IMR-90 (cell line): ENCODE results near the gene TSC2. TPM values are rescaled to one million over a fixed set of nuclear protein-coding genes. Genes with fewer than 3 reads are reported as not detected.
A peak's percentile ranks its signal among the peaks of the same experiment; 100 is the strongest.

Experiments
- ATAC-seq: fragments of 200-7000 bp; cut with Tn5 transposase; 2 replicates; pipeline ENCODE4 v1.9.1; 2020; ENCODE audit warnings: low read depth, mild to moderate bottlenecking, moderate library complexity
- BruUV-seq: library from RNA; stranded (reverse); fragments of 400-500 nt; replicated peaks from 2 replicates; lab custom pipeline; 2021; lab: Mats Ljungman, UMichigan
- CTCF ChIA-PET: fragments of 300-600 bp; formaldehyde crosslinking; extraction: SDS; loops from one replicate; lab custom pipeline; 2021; ENCODE audit warnings: antibody characterized with exemption; lab: Yijun Ruan, JAX
- POLR2A ChIA-PET: fragments of 300-600 bp; sonication (Branson Sonifier 250); formaldehyde crosslinking; loops from one replicate; lab custom pipeline; 2022; ENCODE audit warnings: antibody characterized with exemption; ENCODE audit not compliant: unreplicated experiment; lab: Charles Lee
- DNase-seq: peaks from one replicate; pipeline ENCODE4 v3.0.0; 2013
- H2AFZ ChIP-seq: replicated peaks from 2 replicates; pipeline ENCODE3; 2013; ENCODE audit warnings: low read length, mild to moderate bottlenecking; ENCODE audit not compliant: poor library complexity
- H2AK5ac ChIP-seq: 2 replicates; pipeline ENCODE4 v1.6.1; 2013; ENCODE audit warnings: low read depth, low read length, inconsistent platforms
- H2AK9ac ChIP-seq: replicated peaks from 2 replicates; pipeline ENCODE3; 2013; ENCODE audit warnings: mild to moderate bottlenecking, low read depth, low read length, moderate library complexity; ENCODE audit not compliant: poor library complexity
- H2BK120ac ChIP-seq: 2 replicates; pipeline ENCODE4 v1.6.1; 2013; ENCODE audit warnings: low read depth, low read length, inconsistent platforms
- H2BK15ac ChIP-seq: 3 replicates; pipeline ENCODE4 v1.6.1; 2013; ENCODE audit warnings: low read depth, low read length, inconsistent platforms
- H2BK20ac ChIP-seq: 2 replicates; pipeline ENCODE4 v1.6.1; 2013; ENCODE audit warnings: low read depth, mild to moderate bottlenecking, inconsistent platforms, low read length, moderate library complexity
- H2BK5ac ChIP-seq: 2 replicates; pipeline ENCODE4 v1.6.1; 2013; ENCODE audit warnings: mild to moderate bottlenecking, low read depth, low read length, inconsistent platforms; ENCODE audit not compliant: poor library complexity, severe bottlenecking
- H3K14ac ChIP-seq: replicated peaks from 2 replicates; pipeline ENCODE4 v1.6.1; 2013; ENCODE audit warnings: low read depth, low read length, inconsistent platforms
- H3K18ac ChIP-seq: 2 replicates; pipeline ENCODE4 v1.6.1; 2013; ENCODE audit warnings: low read depth, low read length, control low read depth
- H3K23ac ChIP-seq: 2 replicates; pipeline ENCODE4 v1.6.1; 2013; ENCODE audit warnings: low read depth, low read length, inconsistent platforms
- H3K27ac ChIP-seq: 2 replicates; pipeline ENCODE4 v1.5.1; 2013; ENCODE audit warnings: mild to moderate bottlenecking, control low read depth, low read length; ENCODE audit not compliant: insufficient read depth
- H3K27me3 ChIP-seq: 2 replicates; pipeline ENCODE4 v1.6.1; 2013; ENCODE audit warnings: low read length; ENCODE audit not compliant: control insufficient read depth, insufficient read depth
- H3K36me3 ChIP-seq: 2 replicates; pipeline ENCODE4 v1.6.1; 2013; ENCODE audit warnings: low read length, mixed read lengths; ENCODE audit not compliant: control insufficient read depth, insufficient read depth
- H3K4ac ChIP-seq: 2 replicates; pipeline ENCODE4 v1.6.1; 2013; ENCODE audit warnings: low read depth, low read length, inconsistent platforms
- H3K4me1 ChIP-seq: 2 replicates; pipeline ENCODE4 v1.6.1; 2013; ENCODE audit warnings: low read length, mixed read lengths; ENCODE audit not compliant: control insufficient read depth, insufficient read depth
- H3K4me2 ChIP-seq: 2 replicates; pipeline ENCODE4 v1.6.1; 2013; ENCODE audit warnings: low read depth, mild to moderate bottlenecking, control low read depth, low read length, moderate library complexity
- H3K4me3 ChIP-seq: 2 replicates; pipeline ENCODE4 v1.5.1; 2013; ENCODE audit warnings: low read depth, mild to moderate bottlenecking, control low read depth, low read length, moderate library complexity; ENCODE audit not compliant: insufficient read depth
- H3K56ac ChIP-seq: 2 replicates; pipeline ENCODE4 v1.6.1; 2013; ENCODE audit warnings: low read length, inconsistent platforms; ENCODE audit not compliant: insufficient read depth; ENCODE audit errors: extremely low read depth
- H3K79me1 ChIP-seq, 2 experiments: 2 replicates each; pipeline ENCODE4 v1.6.1; 2013; ENCODE audit warnings: low read length in 2 of 2, inconsistent platforms in 1 of 2, low read depth in 1 of 2
- H3K9ac ChIP-seq: 2 replicates; pipeline ENCODE4 v1.6.1; 2013; ENCODE audit warnings: low read depth, low read length, control low read depth
- H3K9me1 ChIP-seq: 2 replicates; pipeline ENCODE4 v1.6.1; 2013; ENCODE audit warnings: low read length, inconsistent platforms; ENCODE audit not compliant: insufficient read depth
- H3K9me3 ChIP-seq: 2 replicates; pipeline ENCODE4 v1.6.1; 2013; ENCODE audit warnings: low read length; ENCODE audit not compliant: control insufficient read depth, insufficient read depth
- H4K20me1 ChIP-seq: 2 replicates; pipeline ENCODE4 v1.6.1; 2013; ENCODE audit warnings: low read length, inconsistent platforms; ENCODE audit not compliant: insufficient read depth
- H4K5ac ChIP-seq: 2 replicates; pipeline ENCODE4 v1.6.1; 2013; ENCODE audit warnings: mild to moderate bottlenecking, low read depth, low read length, control low read depth
- H4K8ac ChIP-seq, 2 experiments: 2 replicates each; pipeline ENCODE4 v1.6.1; 2013; ENCODE audit warnings: low read depth in 2 of 2, low read length in 2 of 2, control low read depth in 1 of 2, inconsistent platforms in 1 of 2
- H4K91ac ChIP-seq: 2 replicates; pipeline ENCODE4 v1.6.1; 2013; ENCODE audit warnings: low read depth, low read length, inconsistent platforms; ENCODE audit not compliant: insufficient read depth
- CEBPB ChIP-seq: IDR thresholded peaks from 2 replicates; pipeline ENCODE4 v1.6.1; 2012; ENCODE audit warnings: low read depth, low read length, improper control_type of control experiment
- CTCF ChIP-seq: conservative IDR thresholded peaks from 2 replicates; pipeline ENCODE4 v1.5.1; 2012; ENCODE audit warnings: mild to moderate bottlenecking, low read depth, low read length, improper control_type of control experiment
- FOS ChIP-seq: fragments of 150-350 bp; IDR thresholded peaks from 2 replicates; pipeline ENCODE4 v1.6.1; 2016; ENCODE audit warnings: low read depth, low read length
- MAFK ChIP-seq: IDR thresholded peaks from 2 replicates; pipeline ENCODE4 v1.6.1; 2012; ENCODE audit warnings: low read depth, low read length, improper control_type of control experiment
- MAZ ChIP-seq: IDR thresholded peaks from 2 replicates; pipeline ENCODE4 v1.6.1; 2012; ENCODE audit warnings: low read depth, mild to moderate bottlenecking, low read length, improper control_type of control experiment, moderate library complexity, borderline replicate concordance
- MXI1 ChIP-seq: IDR thresholded peaks from 2 replicates; pipeline ENCODE4 v1.6.1; 2012; ENCODE audit warnings: low read depth, mild to moderate bottlenecking, low read length, moderate library complexity, borderline replicate concordance
- NFE2L2 ChIP-seq: fragments of 150-350 bp; IDR thresholded peaks from 2 replicates; pipeline ENCODE4 v1.6.1; 2016; ENCODE audit warnings: low read depth, mild to moderate bottlenecking, low read length
- POLR2A ChIP-seq: IDR thresholded peaks from 2 replicates; pipeline ENCODE4 v1.6.1; 2012; ENCODE audit warnings: mild to moderate bottlenecking, low read depth, low read length
- RCOR1 ChIP-seq: IDR thresholded peaks from 2 replicates; pipeline ENCODE4 v1.6.1; 2012; ENCODE audit warnings: mild to moderate bottlenecking, low read length, improper control_type of control experiment; ENCODE audit not compliant: insufficient replicate concordance
- SMC3 ChIP-seq: fragments of 150-350 bp; IDR thresholded peaks from 2 replicates; pipeline ENCODE4 v1.6.1; 2016; ENCODE audit warnings: low read depth, mild to moderate bottlenecking, antibody characterized with exemption, low read length, moderate library complexity
- WGBS, 2 experiments: methylation state at CpG; one replicate each; pipeline versions ENCODE4 v1.1.5 to v1.1.7; 2013; ENCODE audit warnings: missing lambda C conversion rate in 2 of 2; ENCODE audit not compliant: insufficient read length in 1 of 2; ENCODE audit errors: extremely low coverage in 2 of 2; 5-methylcytosine and 5-hydroxymethylcytosine counted together
- dilution Hi-C: fragments of 300-500 bp; cut with HindIII; formaldehyde crosslinking; loops from one replicate; pipeline ENCODE4 v1.14.3; 2018; ENCODE audit warnings: low sequenced_read_pairs; ENCODE audit not compliant: unreplicated experiment
- in situ Hi-C: fragments of 300-500 bp; cut with MboI; formaldehyde crosslinking; loops from 3 replicates; pipeline ENCODE4 v1.14.3; 2019; ENCODE audit warnings: low sequenced_read_pairs, inconsistent platforms, mixed read lengths
- intact Hi-C: fragments of 100-400 bp; cut with micrococcal nuclease; formaldehyde crosslinking; loops from 2 replicates; pipeline ENCODE4 v1.10.0; 2022
- polyA plus RNA-seq, 3 experiments: library from polyadenylated mRNA; depleted of rRNA; stranded (reverse); fragments of >200 nt; gene quantifications; 2 replicates each; pipeline ENCODE4 v1.2.3, GENCODE V29; 2012; ENCODE audit warnings: low replicate concordance in 1 of 3
- total RNA-seq: library from RNA; depleted of rRNA; stranded (reverse); fragments of >200 nt; gene quantifications from 2 replicates; pipeline ENCODE4 v1.2.3, GENCODE V29; 2012
- TF ChIP-seq, protein P1 (sequence below): fragments of 150-350 bp; IDR thresholded peaks from 2 replicates; pipeline ENCODE4 v1.6.1; 2016; ENCODE audit warnings: low read depth, mild to moderate bottlenecking, low read length, moderate library complexity, borderline replicate concordance

TSC2 gene
- total and polyA plus RNA-seq, 2 of the 4 experiments (the other 2 are of a cell fraction), result 31.4 to 88.6 TPM

DNA sequence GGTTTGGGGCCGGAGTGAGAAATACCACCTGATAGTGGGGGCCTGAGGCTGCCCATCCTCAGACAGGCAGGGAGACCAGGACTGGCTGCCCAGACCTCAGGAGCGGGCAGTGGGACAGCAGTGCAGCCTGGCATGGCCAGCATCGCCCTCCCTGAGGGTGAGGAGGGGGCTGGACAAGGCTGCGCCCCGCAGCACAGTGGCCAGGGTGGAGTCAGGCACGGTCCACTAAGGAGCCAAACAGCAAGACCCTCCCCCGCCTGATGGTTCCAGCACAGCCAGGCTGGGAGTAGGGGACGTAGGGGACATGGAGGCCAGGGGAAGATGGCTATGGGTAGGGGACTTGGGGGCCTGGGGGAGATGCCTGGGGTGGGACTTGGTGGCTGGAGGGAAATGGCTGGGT, 41.5 kb upstream of the TSC2 start:
- H4K91ac ChIP-seq, result no peak overlapping the region
- peaks cover 8% of the 10 kb centered on the region; the same call in 1 of the 2 replicates for H3K9me1 ChIP-seq
- peaks cover 19 to 88% of the 10 kb centered on the region in 2 experiments; a peak in 3 of 4 replicates for H3K79me1 ChIP-seq
- ATAC-seq, result no peak
- dilution Hi-C loops (no loop called here), intact Hi-C loops (no loop called here), in situ Hi-C loops (no loop called here)
- no peak overlapping the region for H2BK5ac ChIP-seq
- no peak overlapping the region for H2AK5ac ChIP-seq
- H3K56ac ChIP-seq, result no peak overlapping the region
- H3K23ac ChIP-seq, result 0 out of 2 replicates have a peak overlapping the region, but pooled peaks have one; percentile 43
- H3K9ac ChIP-seq, result no peak overlapping the region
- no peak overlapping the region for H4K5ac ChIP-seq
- peaks cover 28% of the 10 kb centered on the region for H3K4me1 ChIP-seq
- H2BK15ac ChIP-seq, result no peak overlapping the region
- H4K20me1 ChIP-seq, result peaks cover 76% of the 10 kb centered on the region
- no peak overlapping the region for H2BK20ac ChIP-seq
- BruUV-seq, result no TSS peak
- H4K8ac ChIP-seq, result no peak overlapping the region
- ChIA-PET POLR2A (no interaction called here), CTCF (no interaction called here)
- H3K4me2 ChIP-seq, result no peak overlapping the region
- no peak overlapping the region for H3K4me3 ChIP-seq
- H3K9me3 ChIP-seq, result no peaks in the 10 kb centered on the region
- H3K27ac ChIP-seq, result no peak overlapping the region
- H3K14ac ChIP-seq, result no peak overlapping the region
- 94% methylated on average over 5 of the region's 8 CpGs; no CpG with 5 or more reads in 1 of the 2 experiments for WGBS, 2 experiments
- H3K27me3 ChIP-seq, result no peaks in the 10 kb centered on the region
- no peak for DNase-seq
- H2AK9ac ChIP-seq, result peak overlapping the region; percentile 6
- H3K4ac ChIP-seq, result no peak overlapping the region
- H2AFZ ChIP-seq, result no peak overlapping the region
- no peak overlapping the region for H2BK120ac ChIP-seq
- peaks cover 30% of the 10 kb centered on the region for H3K36me3 ChIP-seq
- no peak overlapping the region for H3K18ac ChIP-seq
- no peak for TF ChIP-seq MAFK
- TF ChIP-seq FOS, result no peak
- TF ChIP-seq POLR2A, result no peak
- no peak for TF ChIP-seq CTCF
- TF ChIP-seq MXI1, result no peak
- no peak for TF ChIP-seq NFE2L2
- TF ChIP-seq, protein P1, sequence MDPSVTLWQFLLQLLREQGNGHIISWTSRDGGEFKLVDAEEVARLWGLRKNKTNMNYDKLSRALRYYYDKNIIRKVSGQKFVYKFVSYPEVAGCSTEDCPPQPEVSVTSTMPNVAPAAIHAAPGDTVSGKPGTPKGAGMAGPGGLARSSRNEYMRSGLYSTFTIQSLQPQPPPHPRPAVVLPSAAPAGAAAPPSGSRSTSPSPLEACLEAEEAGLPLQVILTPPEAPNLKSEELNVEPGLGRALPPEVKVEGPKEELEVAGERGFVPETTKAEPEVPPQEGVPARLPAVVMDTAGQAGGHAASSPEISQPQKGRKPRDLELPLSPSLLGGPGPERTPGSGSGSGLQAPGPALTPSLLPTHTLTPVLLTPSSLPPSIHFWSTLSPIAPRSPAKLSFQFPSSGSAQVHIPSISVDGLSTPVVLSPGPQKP, result no peak
- TF ChIP-seq MAZ, result no peak
- TF ChIP-seq SMC3, result no peak
- no peak for TF ChIP-seq CEBPB
- TF ChIP-seq RCOR1, result no peak
